Spleen (tissue), 11 donors: ENCODE results near the gene ATXN7L3. TPM values are rescaled to one million over a fixed set of nuclear protein-coding genes. Genes with fewer than 3 reads are reported as not detected.

Experiments
- DNase-seq: peaks from one replicate; pipeline ENCODE4 v3.0.0-alpha.2; 2020
- H3K27ac ChIP-seq, 8 donors: fragments of 200-600 bp; sonication (generic) in 7 of 8; 1 replicate in 4 of 8; 2 replicates in 4 of 8; pipeline versions ENCODE4 v1.5.0 to v1.8.0; 2016 to 2021; ENCODE audit warnings: inconsistent platforms in 4 of 8, mild to moderate bottlenecking in 4 of 8, moderate library complexity in 1 of 8
- H3K27me3 ChIP-seq, 7 donors: fragments of 200-600 bp; sonication (generic) in 6 of 7; replicated peaks in 1 of 7; 1 replicate in 4 of 7; 2 replicates in 3 of 7; pipeline versions ENCODE4 v1.5.0 to v1.8.0; 2016 to 2021; ENCODE audit warnings: inconsistent platforms in 3 of 7, mild to moderate bottlenecking in 1 of 7
- H3K36me3 ChIP-seq, 6 donors: fragments of 200-600 bp; sonication (generic) in 5 of 6; 1 replicate in 4 of 6; 2 replicates in 2 of 6; pipeline versions ENCODE4 v1.5.0 to v1.8.0; 2016 to 2021; ENCODE audit warnings: inconsistent platforms in 2 of 6
- H3K4me1 ChIP-seq, 6 donors: fragments of 200-600 bp; sonication (generic) in 5 of 6; 1 replicate in 3 of 6; 2 replicates in 3 of 6; pipeline versions ENCODE4 v1.5.0 to v1.8.0; 2016 to 2021; ENCODE audit warnings: inconsistent platforms in 3 of 6
- H3K4me3 ChIP-seq, 8 donors: fragments of 200-600 bp; sonication (generic) in 7 of 8; 1 replicate in 4 of 8; 2 replicates in 4 of 8; pipeline versions ENCODE4 v1.5.0 to v1.8.0; 2016 to 2021; ENCODE audit warnings: inconsistent platforms in 4 of 8, mild to moderate bottlenecking in 4 of 8, moderate library complexity in 2 of 8
- H3K9me3 ChIP-seq, 8 donors: fragments of 200-600 bp; sonication (generic) in 7 of 8; 1 replicate in 4 of 8; 2 replicates in 4 of 8; pipeline versions ENCODE4 v1.5.0 to v1.8.0; 2016 to 2021; ENCODE audit warnings: inconsistent platforms in 4 of 8
- CTCF ChIP-seq, 11 experiments: fragments of 200-600 bp in 7 of 11; fragments of 450-650 bp in 4 of 11; sonication (generic) in 4 of 11; IDR thresholded peaks in 8 of 11; conservative IDR thresholded peaks in 3 of 11; 1 replicate in 7 of 11; 2 replicates in 4 of 11; pipeline versions ENCODE4 v1.4.0 to v1.8.0; 2016 to 2021; ENCODE audit warnings: antibody characterized with exemption in 11 of 11, inconsistent platforms in 4 of 11, mild to moderate bottlenecking in 1 of 11
- POLR2A ChIP-seq, 3 donors: fragments of 450-650 bp; IDR thresholded peaks; one replicate each; pipeline ENCODE4 v1.5.1; 2017; ENCODE audit warnings: antibody characterized with exemption in 3 of 3, mild to moderate bottlenecking in 1 of 3
- POLR2AphosphoS5 ChIP-seq, 3 donors: sonication (generic); formaldehyde crosslinking; IDR thresholded peaks; one replicate each; pipeline ENCODE4 v1.5.1; 2017; ENCODE audit warnings: antibody characterized with exemption in 3 of 3
- WGBS, 5 donors: extraction: QIAGEN DNeasy Blood & Tissue Kit in 3 of 5; methylation state at CpG; one replicate each; pipeline versions ENCODE4 v1.1.5 to v1.1.7; 2013 to 2018; 5-methylcytosine and 5-hydroxymethylcytosine counted together
- intact Hi-C: fragments of 100-400 bp; cut with DNase I; formaldehyde crosslinking; loops from one replicate; pipeline ENCODE4 v1.15.0; 2023; ENCODE audit warnings: low total_unique reads
- polyA plus RNA-seq, 3 donors: library from polyadenylated mRNA; stranded (reverse); fragments of 200-250 nt; gene quantifications; one replicate each; pipeline ENCODE4 v1.2.1, GENCODE V29; 2013
- total RNA-seq, 7 donors: library from RNA; depleted of rRNA in 3 of 7; stranded (reverse); fragments of >200 nt in 3 of 7; fragmentation: NEBNext Ultra II Directional in 4 of 7; extraction: Animal tissue kit (Norgen Biotek cat#: 25700) in 4 of 7; gene quantifications; one replicate each; pipeline versions ENCODE4 v1.1.0 to v1.2.1, GENCODE V29; 2016 to 2021
- donor health status: healthy with polysubstance abuse.
- donor health status: DM: no; HTN: no; CAD: no; lungs with moderate emphysema.
- donor health status: DM: no; HTN: no; CAD: no.
- donor health status: Bipolar disorder and iron deficiency.
- donor health status: healthy.
- donor health status: DM: no; HTN: no; CAD: no.
- donor health status: DM: yes; HTN: yes; CAD: no.

The ATXN7L3 gene
- total and polyA plus RNA-seq, 10 donors, result 25.2 to 96.2 (median 61.2) TPM

GRCh38 chr17:44210342-44211192, 10.9 kb upstream of the ATXN7L3 start:
- Histone ChIP-seq H3K9me3 (no peaks in the 10 kb centered on the region), H3K4me1 (peaks cover 19 to 75% (median 43%) of the 10 kb centered on the region in 6 donors), H3K27me3 (no peaks in the 10 kb centered on the region), H3K36me3 (peaks cover 0 to 96% (median 83%) of the 10 kb centered on the region in 6 donors), H3K27ac (peak overlapping the region in 7 of 8 donors; percentile 41 to 79 (median 62)), H3K4me3 (peak overlapping the region in 5 of 8 donors; percentile 1 to 48 (median 10))
- intact Hi-C loops, result no loop called here
- WGBS, 5 donors, result 17 to 35% (median 29%) methylated on average over 34 to 64 of the region's 64 CpGs
- peak; percentile 99 for DNase-seq
- TF ChIP-seq POLR2A (IDR thresholded peaks at IDR 0.05) (no peak), POLR2AphosphoS5 (IDR thresholded peaks at IDR 0.05) (peak; percentile 85 to 93 (median 86)), CTCF (IDR thresholded peaks at IDR 0.05 in 8 of 11, conservative IDR thresholded peaks at IDR 0.05 in 3 of 11) (peak; percentile 98 to 100 (median 99))

GRCh38 chr17:44209786-44210341, 10.2 kb upstream of the ATXN7L3 start:
- TF ChIP-seq CTCF (IDR thresholded peaks at IDR 0.05 in 8 of 11, conservative IDR thresholded peaks at IDR 0.05 in 3 of 11) (no peak), POLR2AphosphoS5 (IDR thresholded peaks at IDR 0.05) (no peak), POLR2A (IDR thresholded peaks at IDR 0.05) (no peak)
- peaks cover 0 to 89% (median 76%) of the 10 kb centered on the region in 6 donors for H3K36me3 ChIP-seq
- no peaks in the 10 kb centered on the region for H3K9me3 ChIP-seq
- 56 to 76% (median 63%) methylated on average over 11 of the region's 11 CpGs for WGBS, 5 donors
- H3K4me3 ChIP-seq, result peak overlapping the region in 4 of 8 donors; percentile 1 to 48 (median 10)
- no peak for DNase-seq
- H3K4me1 ChIP-seq, result peaks cover 15 to 68% (median 36%) of the 10 kb centered on the region in 6 donors
- intact Hi-C loops, result no loop called here
- H3K27me3 ChIP-seq, result no peaks in the 10 kb centered on the region
- H3K27ac ChIP-seq, result peak overlapping the region in 5 of 8 donors; percentile 49 to 79 (median 67)

GRCh38 chr17:44207743-44208142, 8.1 kb upstream of the ATXN7L3 start:
- Histone ChIP-seq H3K4me3 (no peak overlapping the region), H3K36me3 (peaks cover 0 to 68% (median 58%) of the 10 kb centered on the region in 6 donors), H3K27ac (no peak overlapping the region), H3K27me3 (no peaks in the 10 kb centered on the region), H3K4me1 (peaks cover 14 to 67% (median 41%) of the 10 kb centered on the region in 6 donors), H3K9me3 (no peaks in the 10 kb centered on the region)
- no peak for DNase-seq
- 83 to 93% (median 86%) methylated on average over 5 of the region's 5 CpGs for WGBS, 5 donors
- no peak for TF ChIP-seq POLR2AphosphoS5 (IDR thresholded peaks at IDR 0.05)
- TF ChIP-seq CTCF (IDR thresholded peaks at IDR 0.05 in 8 of 11, conservative IDR thresholded peaks at IDR 0.05 in 3 of 11), result no peak
- TF ChIP-seq POLR2A (IDR thresholded peaks at IDR 0.05), result no peak
- intact Hi-C loops, result no loop called here

GRCh38 chr17:44207319-44207718, 7.6 kb upstream of the ATXN7L3 start:
- Histone ChIP-seq H3K4me3 (no peak overlapping the region), H3K9me3 (no peaks in the 10 kb centered on the region), H3K27ac (no peak overlapping the region), H3K36me3 (peaks cover 0 to 64% (median 54%) of the 10 kb centered on the region in 6 donors), H3K4me1 (peaks cover 14 to 65% (median 40%) of the 10 kb centered on the region in 6 donors), H3K27me3 (no peaks in the 10 kb centered on the region)
- TF ChIP-seq POLR2AphosphoS5 (IDR thresholded peaks at IDR 0.05) (no peak), POLR2A (IDR thresholded peaks at IDR 0.05) (no peak), CTCF (IDR thresholded peaks at IDR 0.05 in 8 of 11, conservative IDR thresholded peaks at IDR 0.05 in 3 of 11) (no peak)
- WGBS, 5 donors, result 89 to 96% (median 92%) methylated on average over 12 to 17 of the region's 17 CpGs
- DNase-seq, result no peak
- intact Hi-C loops, result no loop called here
